Posterior vena cava (tissue), 2 donors: ENCODE data around the gene LANCL3. TPM values are rescaled to one million over a fixed set of nuclear protein-coding genes. Genes with fewer than 3 reads are reported as not detected.

Experiments
- DNase-seq: peaks from one replicate; pipeline ENCODE4 v3.0.0-alpha.2; 2020; ENCODE audit warnings: low spot score
- intact Hi-C, 2 donors: fragments of 100-400 bp; cut with DNase I; formaldehyde crosslinking; loops; one replicate each; pipeline versions ENCODE4 v1.14.1 to v1.14.2; 2022 to 2023
- total RNA-seq, 2 donors: library from RNA; stranded (reverse); fragmentation: NEBNext Ultra II Directional; extraction: Animal tissue kit (Norgen Biotek cat#: 25700); gene quantifications; one replicate each; pipeline ENCODE4 v1.2.1, GENCODE V29; 2021
- donor health status: DM: yes; HTN: yes; CAD: no.
- donor health status: DM: yes; HTN: yes; CAD: no.

Gene LANCL3
- total RNA-seq, 2 donors from 2014 or later: 0.14 to 0.38 TPM

- no peak for DNase-seq
- intact Hi-C loops: no loop called here
Observed at GRCh38 chrX:37676811-37677210, 105.3 kb downstream of the LANCL3 start.

- no peak for DNase-seq
- intact Hi-C loops: no loop called here
Observed at GRCh38 chrX:37677243-37677642, 105.8 kb downstream of the LANCL3 start.

- no peak for DNase-seq
- intact Hi-C loops: no loop called here
Observed at GRCh38 chrX:37677765-37678164, 106.3 kb downstream of the LANCL3 start.

DNA sequence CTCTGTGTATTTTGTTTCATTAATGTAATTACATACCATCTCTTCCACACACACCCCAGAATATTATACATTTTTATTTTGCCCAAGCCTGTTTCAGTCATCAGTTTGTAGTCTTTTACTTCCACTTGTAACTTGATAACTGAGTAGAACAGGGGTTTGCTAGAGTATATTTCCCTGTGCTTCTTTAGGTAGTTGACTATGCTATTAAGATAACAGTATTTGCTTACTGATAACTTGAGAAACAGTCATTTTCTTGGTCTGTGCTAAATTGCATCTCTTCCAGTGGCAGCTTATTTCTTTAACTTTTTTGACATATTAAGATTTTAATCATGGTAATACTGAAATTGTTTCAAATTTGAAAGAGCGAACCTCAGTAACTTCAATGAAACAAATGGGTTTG, 107.1 kb downstream of the LANCL3 start:
- intact Hi-C loops: no loop called here
- no peak for DNase-seq

- DNase-seq: no peak
- intact Hi-C loops: no loop called here
Observed at GRCh38 chrX:37679230-37679629, 107.8 kb downstream of the LANCL3 start.

GRCh38 chrX:37679888-37680287, 108.4 kb downstream of the LANCL3 start:
- DNase-seq: no peak
- intact Hi-C loops: no loop called here

- intact Hi-C loops: no loop called here
- DNase-seq: no peak
Observed at GRCh38 chrX:37684426-37684825, 113.0 kb downstream of the LANCL3 start.

- DNase-seq: no peak
- intact Hi-C loops: no loop called here
Observed at GRCh38 chrX:37684973-37685372, 113.5 kb downstream of the LANCL3 start.

- intact Hi-C loops: no loop called here
- DNase-seq: peak; percentile 82
Observed at GRCh38 chrX:37685381-37686359, 114.2 kb downstream of the LANCL3 start, which contains the start of gene XK. Gene XK (plus strand): TSS chrX:37685791. CDS start chrX:37685962, 171 bp downstream.

GRCh38 chrX:37686369-37686995, 115.0 kb downstream of the LANCL3 start:
- DNase-seq: no peak
- intact Hi-C loops: no loop called here

DNA sequence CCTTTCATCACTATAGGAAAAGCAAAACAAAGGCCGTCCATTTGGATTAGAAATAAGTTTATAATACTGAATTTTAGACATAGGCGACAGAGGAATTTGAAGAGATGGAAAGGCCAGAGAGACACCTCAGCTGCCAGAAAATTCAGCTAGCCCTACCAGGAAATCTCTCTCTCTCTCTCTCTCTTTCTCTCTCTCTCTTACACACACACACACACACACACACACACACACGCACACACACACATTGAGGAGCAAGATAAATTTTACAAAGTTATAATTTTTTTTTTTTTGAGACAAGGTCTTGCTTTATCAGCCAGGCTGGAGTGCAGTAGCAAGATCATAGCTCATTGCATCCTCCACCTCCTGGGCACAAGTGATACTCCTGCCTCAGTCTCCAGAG, 115.5 kb downstream of the LANCL3 start:
- intact Hi-C loops: no loop called here
- no peak for DNase-seq

GRCh38 chrX:37690119-37690518, 118.7 kb downstream of the LANCL3 start:
- no peak for DNase-seq
- intact Hi-C loops: no loop called here

DNA sequence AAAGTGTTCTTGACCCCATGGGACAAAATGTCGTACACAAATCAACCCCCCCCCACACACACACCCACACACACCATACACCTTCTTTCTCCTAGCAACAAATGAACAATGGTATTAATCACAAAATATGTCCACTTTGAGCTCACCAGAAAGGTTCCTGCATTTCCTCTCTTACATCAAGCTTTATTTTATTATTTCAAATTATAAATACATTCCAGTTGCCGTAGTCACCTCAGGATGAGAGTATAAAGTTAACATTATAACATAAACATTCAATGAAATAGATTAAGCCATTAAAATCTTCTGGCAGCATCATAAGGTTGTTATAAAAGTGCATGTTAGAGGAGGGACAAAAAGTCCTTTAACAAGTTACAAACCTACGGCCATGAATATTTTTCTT, 121.5 kb downstream of the LANCL3 start:
- no peak for DNase-seq
- intact Hi-C loops: no loop called here

DNA sequence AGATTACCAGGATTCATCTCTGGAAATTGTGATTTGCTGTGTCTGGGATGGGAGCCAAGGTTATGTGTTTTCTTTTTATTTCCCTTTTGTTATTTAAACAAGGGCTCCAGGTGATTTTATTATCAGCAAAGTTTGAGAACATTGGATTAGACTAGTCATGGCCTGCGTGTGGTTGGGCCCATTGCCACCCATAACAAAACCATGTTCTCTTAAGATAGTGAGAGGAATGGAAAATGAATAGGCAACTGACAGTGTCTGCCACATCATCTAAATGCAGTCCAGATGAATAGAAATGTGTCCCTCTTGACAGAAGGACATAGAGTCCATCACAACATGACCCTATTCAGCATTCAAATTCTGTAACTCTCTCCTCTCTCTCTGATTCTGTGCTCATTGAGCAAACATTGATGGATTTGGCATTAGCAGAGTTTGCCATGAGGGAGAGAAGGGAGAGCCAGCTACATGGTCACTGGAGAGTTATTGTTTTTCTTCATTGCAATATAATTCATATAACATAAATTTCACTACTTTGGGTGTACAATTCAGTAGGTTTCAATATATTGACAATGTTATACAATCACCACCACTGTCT, 125.8 kb downstream of the LANCL3 start:
- intact Hi-C loops: no loop called here
- no peak for DNase-seq

GRCh38 chrX:37701588-37701987, 130.1 kb downstream of the LANCL3 start:
- intact Hi-C loops: no loop called here
- DNase-seq: no peak

DNA sequence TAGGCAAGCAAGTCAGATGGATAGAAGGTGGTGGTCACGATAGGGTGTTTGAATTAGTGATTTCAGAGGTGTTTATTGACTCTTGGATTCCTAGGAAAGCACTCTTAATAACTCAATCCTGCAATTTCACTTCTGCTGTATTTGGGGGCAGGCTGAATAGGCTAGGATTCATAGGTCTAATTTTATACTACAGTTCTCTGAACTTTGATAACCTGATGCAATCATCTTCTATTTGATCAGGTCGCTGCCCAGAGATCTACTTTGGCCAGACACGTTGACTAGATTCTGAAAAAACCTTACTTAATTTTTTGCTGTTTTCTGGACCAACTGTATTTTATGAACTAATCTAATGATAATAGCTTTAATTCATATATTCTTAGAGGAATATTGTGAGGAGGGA, 140.5 kb downstream of the LANCL3 start:
- intact Hi-C loops: no loop called here
- DNase-seq: no peak

GRCh38 chrX:37712458-37712857, 141.0 kb downstream of the LANCL3 start:
- DNase-seq: no peak
- intact Hi-C loops: no loop called here

GRCh38 chrX:37714479-37714878, 143.0 kb downstream of the LANCL3 start:
- intact Hi-C loops: no loop called here
- DNase-seq: no peak

GRCh38 chrX:37716602-37717001, 145.1 kb downstream of the LANCL3 start:
- intact Hi-C loops: no loop called here

DNA sequence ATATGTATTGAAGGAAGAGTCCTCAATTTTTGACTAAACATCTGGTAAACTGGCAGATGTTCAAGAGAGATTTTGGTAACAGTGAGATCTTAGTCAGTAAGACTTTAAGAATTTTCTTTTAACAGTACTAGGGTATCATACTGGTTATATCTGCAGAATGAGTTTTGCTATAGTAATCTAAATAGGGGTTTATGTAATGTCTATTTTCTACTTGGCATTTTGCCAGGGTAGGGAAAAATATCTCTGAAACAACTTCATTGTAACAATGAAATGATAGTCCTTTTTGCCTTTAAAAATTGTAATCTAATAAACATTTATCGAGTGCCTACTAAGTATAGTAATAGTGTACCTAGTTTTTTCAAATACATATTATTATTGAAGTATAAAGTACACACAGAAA, 146.2 kb downstream of the LANCL3 start:
- DNase-seq: no peak
- intact Hi-C loops: no loop called here

More at GRCh38 chrX:37716602-37717001, 145.1 kb downstream of the LANCL3 start:
- no peak for DNase-seq
